SK-N-MC (cell line): ENCODE data around the gene IFRD1.

Experiments used
- EZH2 ChIP-seq: fragments of 200-600 bp; sonication (generic); IDR thresholded peaks from one replicate; pipeline ENCODE4 v1.6.1; 2017; ENCODE audit warnings: antibody characterized with exemption
- FOXP2 ChIP-seq: optimal IDR thresholded peaks from 2 replicates; pipeline ENCODE3; 2011; ENCODE audit warnings: mild to moderate bottlenecking, moderate library complexity; ENCODE audit not compliant: insufficient read depth; ENCODE audit errors: extremely low read length, control extremely low read depth
- POLR2AphosphoS5 ChIP-seq: IDR thresholded peaks from 2 replicates; pipeline ENCODE4 v1.6.1; 2012; ENCODE audit warnings: mild to moderate bottlenecking, low read depth, low read length, borderline replicate concordance

GRCh38 chr7:112449353-112449752 is 907 bp upstream of the IFRD1 start:
- TF ChIP-seq POLR2AphosphoS5: no peak
- TF ChIP-seq EZH2: no peak
- no peak for TF ChIP-seq FOXP2
